Measurements from ENCODE around the gene SUDS3. TPM values are rescaled to one million over a fixed set of nuclear protein-coding genes. Genes with fewer than 3 reads are reported as not detected.

SUDS3 gene
- polyA plus RNA-seq, 1 donor from 2014 or later, result 67.9 TPM

- Histone ChIP-seq H3K9ac (ENCODE audit: low read length) (no peak overlapping the region), H3K27ac (ENCODE audit: low read length) (no peak overlapping the region), H3K4me2 (ENCODE audit: low read length) (no peak overlapping the region), H3K27me3 (ENCODE audit: insufficient read depth, low read depth, low read length) (no peaks in the 10 kb centered on the region), H3K4me3 (ENCODE audit: low read length) (no peak overlapping the region), H2AFZ (ENCODE audit: low read depth, low read length) (no peak overlapping the region), H3K36me3 (ENCODE audit: insufficient read depth, low read length) (no peaks in the 10 kb centered on the region), H3F3A (ENCODE audit: insufficient read depth, low read length, poor library complexity, severe bottlenecking) (no peaks in the 10 kb centered on the region), H3K9me3 (ENCODE audit: low read length) (no peaks in the 10 kb centered on the region), H4K20me1 (ENCODE audit: insufficient read depth) (no peaks in the 10 kb centered on the region), H3K79me2 (replicated peaks; ENCODE audit: insufficient read depth, low read length) (no peaks in the 10 kb centered on the region), H3K9me2 (ENCODE audit: insufficient read depth, low read length) (no peaks in the 10 kb centered on the region)
- no peak for TF ChIP-seq TAF1 (IDR thresholded peaks at IDR 0.05; ENCODE audit: low read depth)
- no peak for TF ChIP-seq REST (IDR thresholded peaks at IDR 0.05; ENCODE audit: borderline replicate concordance)
- TF ChIP-seq EP300 (conservative IDR thresholded peaks at IDR 0.05; ENCODE audit: poor library complexity, severe bottlenecking), result no peak
- TF ChIP-seq RAD21 (conservative IDR thresholded peaks at IDR 0.05), result no peak
- no peak for TF ChIP-seq CTCF (IDR thresholded peaks at IDR 0.05; ENCODE audit: poor library complexity, severe bottlenecking)
- no peak for TF ChIP-seq POLR2AphosphoS5 (IDR thresholded peaks at IDR 0.05)
- no peak for TF ChIP-seq MXI1 (conservative IDR thresholded peaks at IDR 0.05; ENCODE audit: poor library complexity, severe bottlenecking)
- no peak for TF ChIP-seq EZH2 (IDR thresholded peaks at IDR 0.05; ENCODE audit: borderline replicate concordance, insufficient read depth, low read length, poor library complexity, severe bottlenecking)
- TF ChIP-seq SMC3 (conservative IDR thresholded peaks at IDR 0.05; ENCODE audit: poor library complexity), result no peak
Measured at GRCh38 chr12:118430516-118430915, 54.2 kb downstream of the SUDS3 start.

GRCh38 chr12:118432812-118433545, 56.6 kb downstream of the SUDS3 start:
- no peak overlapping the region for H3K4me3 ChIP-seq (ENCODE audit: low read length)
- H3K4me2 ChIP-seq (ENCODE audit: low read length), result no peak overlapping the region
- H3K27ac ChIP-seq (ENCODE audit: low read length), result no peak overlapping the region
- H4K20me1 ChIP-seq (ENCODE audit: insufficient read depth), result no peaks in the 10 kb centered on the region
- H3K9me2 ChIP-seq (ENCODE audit: insufficient read depth, low read length), result no peaks in the 10 kb centered on the region
- H3K9me3 ChIP-seq (ENCODE audit: low read length), result no peaks in the 10 kb centered on the region
- H3F3A ChIP-seq (ENCODE audit: insufficient read depth, low read length, poor library complexity, severe bottlenecking), result no peaks in the 10 kb centered on the region
- H3K79me2 ChIP-seq (replicated peaks; ENCODE audit: insufficient read depth, low read length), result no peaks in the 10 kb centered on the region
- H3K36me3 ChIP-seq (ENCODE audit: insufficient read depth, low read length), result no peaks in the 10 kb centered on the region
- H2AFZ ChIP-seq (ENCODE audit: low read depth, low read length), result no peak overlapping the region
- no peak overlapping the region for H3K9ac ChIP-seq (ENCODE audit: low read length)
- no peak for TF ChIP-seq TAF1 (IDR thresholded peaks at IDR 0.05; ENCODE audit: low read depth)
- H3K27me3 ChIP-seq (ENCODE audit: insufficient read depth, low read depth, low read length), result no peaks in the 10 kb centered on the region

Data from neural cell (in vitro differentiated cells).